Liver (tissue), 9 donors: ENCODE data around the gene LYRM4. TPM values are rescaled to one million over a fixed set of nuclear protein-coding genes. Genes with fewer than 3 reads are reported as not detected.

ENCODE experiments used
- DNase-seq: peaks from one replicate; pipeline ENCODE4 v3.0.0-alpha.2; 2017; ENCODE audit warnings: low spot score
- H3K27ac ChIP-seq, 2 donors: one replicate each; pipeline ENCODE4 v1.7.0; 2013; ENCODE audit warnings: inconsistent platforms in 2 of 2, low read length in 2 of 2, control low read depth in 1 of 2, low read depth in 1 of 2, mild to moderate bottlenecking in 1 of 2
- H3K27me3 ChIP-seq, 4 donors: one replicate each; pipeline versions ENCODE4 v1.6.1 to v1.7.0; 2013; ENCODE audit warnings: low read length in 3 of 4, inconsistent platforms in 1 of 4, mild to moderate bottlenecking in 1 of 4, moderate library complexity in 1 of 4; ENCODE audit not compliant: control insufficient read depth in 4 of 4, insufficient read depth in 4 of 4
- H3K36me3 ChIP-seq, 4 donors: one replicate each; pipeline versions ENCODE4 v1.6.1 to v1.7.0; 2013; ENCODE audit warnings: low read length in 3 of 4, mild to moderate bottlenecking in 3 of 4, low read depth in 1 of 4, moderate library complexity in 1 of 4; ENCODE audit not compliant: control insufficient read depth in 4 of 4, insufficient read depth in 3 of 4
- H3K4me1 ChIP-seq, 4 donors: one replicate each; pipeline versions ENCODE4 v1.6.1 to v1.7.0; 2013; ENCODE audit warnings: low read length in 3 of 4, mild to moderate bottlenecking in 3 of 4, moderate library complexity in 1 of 4; ENCODE audit not compliant: control insufficient read depth in 4 of 4, insufficient read depth in 4 of 4
- H3K4me3 ChIP-seq, 3 donors: one replicate each; pipeline versions ENCODE4 v1.6.1 to v1.7.0; 2013; ENCODE audit warnings: low read length in 3 of 3, control low read depth in 1 of 3, low read depth in 1 of 3, mild to moderate bottlenecking in 1 of 3
- H3K9ac ChIP-seq, 2 donors: one replicate each; pipeline ENCODE4 v1.7.0; 2013; ENCODE audit warnings: low read length in 2 of 2, mild to moderate bottlenecking in 2 of 2, moderate library complexity in 2 of 2, control low read depth in 1 of 2, low read depth in 1 of 2
- H3K9me3 ChIP-seq, 4 donors: one replicate each; pipeline versions ENCODE4 v1.6.1 to v1.7.0; 2013; ENCODE audit warnings: low read length in 3 of 4; ENCODE audit not compliant: control insufficient read depth in 4 of 4
- CTCF ChIP-seq: fragments of 150-350 bp; IDR thresholded peaks from 2 replicates; pipeline ENCODE4 v1.5.1; 2017; ENCODE audit warnings: improper control_type of control experiment, low read depth, low read length; ENCODE audit not compliant: missing input control
- FOXA1 ChIP-seq: IDR thresholded peaks from 2 replicates; pipeline ENCODE4 v1.6.1; 2016; ENCODE audit warnings: antibody characterized with exemption
- GABPA ChIP-seq, 2 donors: IDR thresholded peaks in 1 of 2; conservative IDR thresholded peaks in 1 of 2; 2 replicates each; pipeline ENCODE4 v1.6.1; 2016; ENCODE audit warnings: antibody characterized with exemption in 2 of 2, mild to moderate bottlenecking in 1 of 2, moderate library complexity in 1 of 2
- HNF4A ChIP-seq, 2 donors: conservative IDR thresholded peaks; 2 replicates each; pipeline ENCODE4 v1.6.1; 2016; ENCODE audit warnings: antibody characterized with exemption in 2 of 2, mild to moderate bottlenecking in 2 of 2
- HNF4G ChIP-seq: IDR thresholded peaks from 2 replicates; pipeline ENCODE4 v1.6.1; 2016; ENCODE audit warnings: antibody characterized with exemption
- JUND ChIP-seq, 2 donors: IDR thresholded peaks; 2 replicates each; pipeline ENCODE4 v1.6.1; 2016; ENCODE audit warnings: antibody characterized with exemption in 2 of 2
- NR2F2 ChIP-seq: IDR thresholded peaks from 2 replicates; pipeline ENCODE4 v1.6.1; 2016; ENCODE audit warnings: antibody characterized with exemption
- RAD21 ChIP-seq, 2 donors: IDR thresholded peaks; 2 replicates each; pipeline ENCODE4 v1.6.1; 2016; ENCODE audit warnings: antibody characterized with exemption in 2 of 2, mild to moderate bottlenecking in 2 of 2
- RXRA ChIP-seq, 2 donors: IDR thresholded peaks; 2 replicates each; pipeline ENCODE4 v1.6.1; 2017 to 2018; ENCODE audit warnings: antibody characterized with exemption in 2 of 2, mild to moderate bottlenecking in 1 of 2
- ZBTB33 ChIP-seq: IDR thresholded peaks from 2 replicates; pipeline ENCODE4 v1.6.1; 2016; ENCODE audit warnings: antibody characterized with exemption
- WGBS: extraction: QIAGEN DNeasy Blood & Tissue Kit; methylation state at CpG from one replicate; pipeline ENCODE4 v1.1.7; 2013; 5-methylcytosine and 5-hydroxymethylcytosine counted together
- polyA plus RNA-seq, 2 donors: library from polyadenylated mRNA; stranded (reverse) in 1 of 2; unstranded in 1 of 2; fragments of 200-250 nt in 1 of 2; fragments of >200 nt in 1 of 2; fragmentation: Nextera tagmentation in 1 of 2; extraction: Ambion mirVana in 1 of 2; gene quantifications; one replicate each; pipeline versions ENCODE4 v1.2.1 to v1.2.3, GENCODE V29; 2013 to 2015
- total RNA-seq, 2 donors: library from RNA; depleted of rRNA; stranded (reverse); fragments of >200 nt; gene quantifications; one replicate each; pipeline ENCODE4 v1.2.3, GENCODE V29; 2014
- TF ChIP-seq, protein P1 (sequence below): IDR thresholded peaks from 2 replicates; pipeline ENCODE4 v1.6.1; 2016; ENCODE audit warnings: antibody characterized with exemption, mild to moderate bottlenecking
- TF ChIP-seq, protein P2 (sequence below): IDR thresholded peaks from 2 replicates; pipeline ENCODE4 v1.6.1; 2016; ENCODE audit warnings: antibody characterized with exemption
- donor health status: healthy.
- donor health status: healthy.
- donor health status: healthy.
- donor health status: healthy.
- donor health status: healthy.

The LYRM4 gene
- total and polyA plus RNA-seq, 4 donors, result 4.4 to 13.1 (median 6.5) TPM

DNA sequence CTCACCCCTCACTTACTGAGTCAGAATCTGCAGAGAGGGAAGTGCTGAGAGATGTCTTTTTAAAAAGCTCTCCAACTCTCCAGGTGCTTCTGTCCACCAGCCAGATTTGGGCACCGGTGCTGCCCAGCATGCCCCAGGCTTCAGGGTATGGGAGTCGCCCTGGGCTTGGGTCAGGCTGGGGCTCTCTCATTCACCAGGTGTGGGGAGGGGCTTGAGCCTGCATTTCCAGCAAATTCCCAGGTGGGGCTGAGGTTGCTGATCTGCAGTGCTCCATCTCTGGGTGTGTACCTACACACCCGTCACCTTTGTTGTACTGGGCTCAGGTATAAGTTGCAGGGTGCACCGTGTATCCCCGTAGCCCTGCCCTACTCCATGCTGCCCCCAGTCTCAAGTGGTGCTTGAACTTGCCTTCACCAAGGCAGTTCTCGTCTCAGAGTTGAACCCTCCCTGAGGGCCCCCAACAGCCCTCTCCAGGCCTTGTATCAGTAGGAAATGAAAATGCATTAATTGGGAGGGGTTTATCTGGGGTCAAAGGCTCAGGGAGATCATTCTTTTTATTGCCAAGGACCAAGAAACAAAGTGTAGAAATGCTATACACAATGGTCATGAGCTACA, 152.1 kb downstream of the LYRM4 start:
- TF ChIP-seq RXRA (IDR thresholded peaks at IDR 0.05) (no peak), JUND (IDR thresholded peaks at IDR 0.05) (no peak), CTCF (no peak), RAD21 (IDR thresholded peaks at IDR 0.05) (no peak), ZBTB33 (no peak), NR2F2 (no peak), HNF4A (conservative IDR thresholded peaks at IDR 0.05) (no peak), HNF4G (no peak)
- TF ChIP-seq, protein P1, sequence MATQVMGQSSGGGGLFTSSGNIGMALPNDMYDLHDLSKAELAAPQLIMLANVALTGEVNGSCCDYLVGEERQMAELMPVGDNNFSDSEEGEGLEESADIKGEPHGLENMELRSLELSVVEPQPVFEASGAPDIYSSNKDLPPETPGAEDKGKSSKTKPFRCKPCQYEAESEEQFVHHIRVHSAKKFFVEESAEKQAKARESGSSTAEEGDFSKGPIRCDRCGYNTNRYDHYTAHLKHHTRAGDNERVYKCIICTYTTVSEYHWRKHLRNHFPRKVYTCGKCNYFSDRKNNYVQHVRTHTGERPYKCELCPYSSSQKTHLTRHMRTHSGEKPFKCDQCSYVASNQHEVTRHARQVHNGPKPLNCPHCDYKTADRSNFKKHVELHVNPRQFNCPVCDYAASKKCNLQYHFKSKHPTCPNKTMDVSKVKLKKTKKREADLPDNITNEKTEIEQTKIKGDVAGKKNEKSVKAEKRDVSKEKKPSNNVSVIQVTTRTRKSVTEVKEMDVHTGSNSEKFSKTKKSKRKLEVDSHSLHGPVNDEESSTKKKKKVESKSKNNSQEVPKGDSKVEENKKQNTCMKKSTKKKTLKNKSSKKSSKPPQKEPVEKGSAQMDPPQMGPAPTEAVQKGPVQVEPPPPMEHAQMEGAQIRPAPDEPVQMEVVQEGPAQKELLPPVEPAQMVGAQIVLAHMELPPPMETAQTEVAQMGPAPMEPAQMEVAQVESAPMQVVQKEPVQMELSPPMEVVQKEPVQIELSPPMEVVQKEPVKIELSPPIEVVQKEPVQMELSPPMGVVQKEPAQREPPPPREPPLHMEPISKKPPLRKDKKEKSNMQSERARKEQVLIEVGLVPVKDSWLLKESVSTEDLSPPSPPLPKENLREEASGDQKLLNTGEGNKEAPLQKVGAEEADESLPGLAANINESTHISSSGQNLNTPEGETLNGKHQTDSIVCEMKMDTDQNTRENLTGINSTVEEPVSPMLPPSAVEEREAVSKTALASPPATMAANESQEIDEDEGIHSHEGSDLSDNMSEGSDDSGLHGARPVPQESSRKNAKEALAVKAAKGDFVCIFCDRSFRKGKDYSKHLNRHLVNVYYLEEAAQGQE, result no peak
- TF ChIP-seq, protein P2, sequence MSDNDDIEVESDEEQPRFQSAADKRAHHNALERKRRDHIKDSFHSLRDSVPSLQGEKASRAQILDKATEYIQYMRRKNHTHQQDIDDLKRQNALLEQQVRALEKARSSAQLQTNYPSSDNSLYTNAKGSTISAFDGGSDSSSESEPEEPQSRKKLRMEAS, result no peak
- 90% methylated on average over 6 of the region's 6 CpGs for WGBS
- H3K4me3 ChIP-seq, result no peak overlapping the region
- H3K9ac ChIP-seq, result no peak overlapping the region
- DNase-seq, result no peak
- no peak overlapping the region for H3K27ac ChIP-seq
- no peaks in the 10 kb centered on the region for H3K9me3 ChIP-seq
- H3K4me1 ChIP-seq, result no peaks in the 10 kb centered on the region
- no peaks in the 10 kb centered on the region for H3K27me3 ChIP-seq
- H3K36me3 ChIP-seq, result no peaks in the 10 kb centered on the region

DNA sequence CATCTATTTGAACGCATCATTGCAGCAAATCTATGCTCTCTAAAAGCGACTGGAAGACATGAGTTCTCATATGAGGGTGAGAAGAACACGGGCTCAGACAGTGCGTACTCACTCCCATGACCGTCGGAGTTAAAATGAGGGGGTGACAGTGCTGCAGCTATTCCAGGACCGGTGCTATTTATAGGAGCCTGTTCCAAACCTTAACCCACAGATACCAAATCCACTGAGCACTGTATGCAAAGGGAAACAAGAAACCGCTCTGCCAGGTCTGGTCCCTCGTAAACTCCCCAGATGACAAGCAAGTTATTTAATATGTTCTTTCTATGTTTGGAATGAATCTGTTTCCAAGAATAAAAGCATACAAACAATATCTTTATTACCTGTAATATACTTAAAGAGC, 152.7 kb downstream of the LYRM4 start:
- no peak for DNase-seq
- H3K9me3 ChIP-seq, result no peaks in the 10 kb centered on the region
- H3K36me3 ChIP-seq, result no peaks in the 10 kb centered on the region
- no peak overlapping the region for H3K27ac ChIP-seq
- TF ChIP-seq GABPA (IDR thresholded peaks at IDR 0.05 in 1 of 2, conservative IDR thresholded peaks at IDR 0.05 in 1 of 2) (no peak), HNF4G (no peak), HNF4A (conservative IDR thresholded peaks at IDR 0.05) (no peak), FOXA1 (no peak), NR2F2 (no peak)
- TF ChIP-seq, protein P1, result no peak
- TF ChIP-seq, protein P2, result no peak
- no peak overlapping the region for H3K4me3 ChIP-seq
- H3K27me3 ChIP-seq, result no peaks in the 10 kb centered on the region
- WGBS, result 82% methylated on average over 9 of the region's 9 CpGs
- H3K9ac ChIP-seq, result no peak overlapping the region
- no peaks in the 10 kb centered on the region for H3K4me1 ChIP-seq
